Neutrophil (primary cell): ENCODE data around the gene PLPP3.

Experiments used
- H3K27ac ChIP-seq: fragments of 200-600 bp; sonication (generic); 2 replicates; pipeline ENCODE4 v1.5.1; 2016; ENCODE audit warnings: mild to moderate bottlenecking, moderate library complexity
- H3K27me3 ChIP-seq: fragments of 200-600 bp; sonication (generic); 2 replicates; pipeline ENCODE4 v1.6.0; 2016; ENCODE audit warnings: mild to moderate bottlenecking
- H3K36me3 ChIP-seq: fragments of 200-600 bp; sonication (generic); 2 replicates; pipeline ENCODE4 v1.5.1; 2017
- H3K4me1 ChIP-seq, 2 experiments: fragments of 200-600 bp in 1 of 2; sonication (generic) in 1 of 2; 1 replicate in 1 of 2; 2 replicates in 1 of 2; pipeline versions ENCODE4 v1.5.1 to v1.6.1; 2013 to 2016; ENCODE audit warnings: low read depth in 1 of 2, low read length in 1 of 2, mild to moderate bottlenecking in 1 of 2, moderate library complexity in 1 of 2; ENCODE audit not compliant: control insufficient read depth in 1 of 2, insufficient read depth in 1 of 2
- H3K4me3 ChIP-seq, 2 experiments: fragments of 200-600 bp in 1 of 2; sonication (generic) in 1 of 2; 1 replicate in 1 of 2; 2 replicates in 1 of 2; pipeline ENCODE4 v1.5.1; 2013 to 2016; ENCODE audit warnings: low read depth in 1 of 2, low read length in 1 of 2, mild to moderate bottlenecking in 1 of 2, moderate library complexity in 1 of 2
- H3K9me3 ChIP-seq: fragments of 200-600 bp; sonication (generic); 2 replicates; pipeline ENCODE4 v1.5.1; 2016
- CTCF ChIP-seq: fragments of 200-600 bp; sonication (generic); IDR thresholded peaks from 2 replicates; pipeline ENCODE4 v1.5.1; 2016; ENCODE audit warnings: antibody characterized with exemption

Gene PLPP3

GRCh38 chr1:56451491-56451890 is 127.9 kb downstream of the PLPP3 start:
- no peaks in the 10 kb centered on the region for H3K27me3 ChIP-seq
- no peak overlapping the region for H3K4me3 ChIP-seq
- H3K36me3 ChIP-seq: no peaks in the 10 kb centered on the region
- no peaks in the 10 kb centered on the region for H3K9me3 ChIP-seq
- H3K27ac ChIP-seq: no peak overlapping the region
- peaks cover 9% of the 10 kb centered on the region in 2 experiments for H3K4me1 ChIP-seq
- TF ChIP-seq CTCF: no peak

GRCh38 chr1:56450004-56450666 is 129.2 kb downstream of the PLPP3 start:
- Histone ChIP-seq H3K27ac (no peak overlapping the region), H3K36me3 (no peaks in the 10 kb centered on the region), H3K4me1 (peaks cover 22% of the 10 kb centered on the region in 2 experiments), H3K27me3 (no peaks in the 10 kb centered on the region), H3K4me3 (no peak overlapping the region), H3K9me3 (no peaks in the 10 kb centered on the region)
- no peak for TF ChIP-seq CTCF

GRCh38 chr1:56448529-56449300 is 130.6 kb downstream of the PLPP3 start:
- no peak for TF ChIP-seq CTCF
- Histone ChIP-seq H3K4me1 (peaks cover 30 to 35% of the 10 kb centered on the region in 2 experiments), H3K36me3 (no peaks in the 10 kb centered on the region), H3K27me3 (no peaks in the 10 kb centered on the region), H3K27ac (no peak overlapping the region), H3K4me3 (no peak overlapping the region), H3K9me3 (no peaks in the 10 kb centered on the region)

- Histone ChIP-seq H3K4me1 (peaks cover 30 to 41% of the 10 kb centered on the region in 2 experiments), H3K27ac (no peak overlapping the region), H3K36me3 (no peaks in the 10 kb centered on the region), H3K27me3 (no peaks in the 10 kb centered on the region), H3K4me3 (no peak overlapping the region), H3K9me3 (no peaks in the 10 kb centered on the region)
- TF ChIP-seq CTCF: no peak
Measured at GRCh38 chr1:56447823-56448222, 131.5 kb downstream of the PLPP3 start.

GRCh38 chr1:56446531-56447098 is 132.7 kb downstream of the PLPP3 start:
- H3K9me3 ChIP-seq: no peaks in the 10 kb centered on the region
- H3K4me1 ChIP-seq: peaks cover 42 to 53% of the 10 kb centered on the region in 2 experiments
- no peak overlapping the region for H3K27ac ChIP-seq
- H3K4me3 ChIP-seq: no peak overlapping the region
- TF ChIP-seq CTCF: no peak
- H3K27me3 ChIP-seq: no peaks in the 10 kb centered on the region
- H3K36me3 ChIP-seq: no peaks in the 10 kb centered on the region
